Measurements from ENCODE around the gene ATP8B4.

DNA sequence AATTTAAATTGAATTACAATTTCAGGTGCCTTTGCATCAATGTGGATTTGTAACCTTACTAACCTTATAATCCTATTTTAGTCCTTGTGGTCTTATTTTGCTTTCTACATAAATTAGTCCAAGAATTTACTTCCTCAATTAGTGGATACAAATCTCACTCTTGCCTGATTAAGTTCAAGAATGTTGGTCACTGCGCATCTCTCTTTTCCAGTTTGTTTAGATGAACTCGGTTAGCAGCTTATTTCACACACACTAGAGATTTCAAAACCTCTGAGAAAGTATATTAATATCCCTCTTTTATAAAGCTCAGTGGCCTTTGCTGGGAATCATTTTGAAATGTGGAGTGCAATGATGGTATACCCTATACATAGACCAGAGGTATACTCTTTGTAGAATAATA, 254.8 kb downstream of the ATP8B4 start:
- no peak for TF ChIP-seq EZH2phosphoT487 (IDR thresholded peaks at IDR 0.05; ENCODE audit: insufficient read depth, low read depth)
- TF ChIP-seq EZH2 (IDR thresholded peaks at IDR 0.05; ENCODE audit: insufficient read depth, poor library complexity, severe bottlenecking) = no peak

Measured in GM23248 (cell line).